Chondrocyte (in vitro differentiated cells): ENCODE data around the gene SYAP1. TPM values are rescaled to one million over a fixed set of nuclear protein-coding genes. Genes with fewer than 3 reads are reported as not detected.
A peak's percentile ranks its signal among the peaks of the same experiment; 100 is the strongest.

Experiments used
- DNase-seq: peaks from one replicate; pipeline ENCODE4 v3.0.0; 2021; ENCODE audit warnings: mixed read lengths, low spot score
- H3K27ac Mint-ChIP-seq: one replicate; pipeline ENCODE4 v1.8.0; 2021; ENCODE audit warnings: mild to moderate bottlenecking, moderate library complexity, mixed read lengths; ENCODE audit not compliant: unreplicated experiment
- H3K27me3 Mint-ChIP-seq: 2 replicates; pipeline ENCODE4 v1.8.0; 2021; ENCODE audit warnings: low read depth, mixed read lengths
- H3K36me3 Mint-ChIP-seq: 2 replicates; pipeline ENCODE4 v1.8.0; 2021; ENCODE audit warnings: low read depth, mixed read lengths
- H3K4me1 Mint-ChIP-seq: 2 replicates; pipeline ENCODE4 v1.8.0; 2021; ENCODE audit warnings: low read depth, mild to moderate bottlenecking, mixed read lengths
- H3K4me3 Mint-ChIP-seq: one replicate; pipeline ENCODE4 v1.8.0; 2021; ENCODE audit warnings: mild to moderate bottlenecking, moderate library complexity, mixed read lengths; ENCODE audit not compliant: unreplicated experiment
- H3K9me3 Mint-ChIP-seq: 2 replicates; pipeline ENCODE4 v1.8.0; 2021; ENCODE audit warnings: low read depth, mixed read lengths
- CTCF ChIP-seq: fragments of 200-600 bp; sonication (generic); IDR thresholded peaks from 2 replicates; pipeline ENCODE4 v1.5.0; 2021; ENCODE audit warnings: antibody characterized with exemption, mild to moderate bottlenecking, moderate library complexity
- total RNA-seq: library from RNA; stranded (reverse); gene quantifications from 3 replicates; pipeline ENCODE4 v1.2.1, GENCODE V29; 2021

Gene SYAP1
- total RNA-seq, 1 donor from 2014 or later: 53.3 TPM

GRCh38 chrX:16804923-16805464, 85.6 kb downstream of the SYAP1 start:
- peaks cover 2% of the 10 kb centered on the region for H3K36me3 Mint-ChIP-seq
- DNase-seq: no peak
- H3K9me3 Mint-ChIP-seq: no peaks in the 10 kb centered on the region
- peaks cover 18% of the 10 kb centered on the region for H3K4me1 Mint-ChIP-seq
- TF ChIP-seq CTCF: no peak
- no peak overlapping the region for H3K4me3 Mint-ChIP-seq
- H3K27ac Mint-ChIP-seq: no peak overlapping the region
- no peaks in the 10 kb centered on the region for H3K27me3 Mint-ChIP-seq

- Mint-ChIP-seq H3K9me3 (no peaks in the 10 kb centered on the region), H3K27me3 (no peaks in the 10 kb centered on the region), H3K4me3 (peak overlapping the region; percentile 53), H3K36me3 (no peaks in the 10 kb centered on the region), H3K27ac (no peak overlapping the region), H3K4me1 (peaks cover 18% of the 10 kb centered on the region)
- no peak for DNase-seq
- TF ChIP-seq CTCF: peak; percentile 71
These were observed 88.1 kb downstream of the SYAP1 start for GRCh38 chrX:16807548-16807947.

GRCh38 chrX:16807976-16808542, 88.6 kb downstream of the SYAP1 start:
- TF ChIP-seq CTCF: no peak
- Mint-ChIP-seq H3K4me1 (peaks cover 18% of the 10 kb centered on the region), H3K36me3 (peaks cover 2% of the 10 kb centered on the region), H3K27me3 (no peaks in the 10 kb centered on the region), H3K27ac (peak overlapping the region; percentile 29), H3K4me3 (peak overlapping the region; percentile 53), H3K9me3 (no peaks in the 10 kb centered on the region)
- DNase-seq: no peak

- DNase-seq: no peak
- Mint-ChIP-seq H3K27me3 (no peaks in the 10 kb centered on the region), H3K9me3 (no peaks in the 10 kb centered on the region), H3K4me1 (no peaks in the 10 kb centered on the region), H3K27ac (no peak overlapping the region), H3K36me3 (peaks cover 8% of the 10 kb centered on the region), H3K4me3 (no peak overlapping the region)
- TF ChIP-seq CTCF: no peak
These were observed 95.2 kb downstream of the SYAP1 start for GRCh38 chrX:16814597-16814996.

Other genes starting within 250 kb of the SYAP1 start
- not detected in 3 replicates for gene S100G, start 69.5 kb upstream of the SYAP1 start, total RNA-seq
- 25.3 to 29.7 TPM (median 26.1 TPM) in 3 replicates for gene CTPS2, start 6.9 kb upstream of the SYAP1 start, total RNA-seq
- 8.9 to 11.6 TPM (median 9.1 TPM) in 3 replicates for gene TXLNG, start 66.9 kb downstream of the SYAP1 start, total RNA-seq
- gene RBBP7, start 150.8 kb downstream of the SYAP1 start, total RNA-seq: 122 to 151 TPM (median 142 TPM) in 3 replicates
- 2.0 to 2.4 TPM (median 2.2 TPM) in 3 replicates for gene REPS2, start 227.0 kb downstream of the SYAP1 start, total RNA-seq